Keratinocyte (primary cell): ENCODE results near the gene RTKN2. TPM values are rescaled to one million over a fixed set of nuclear protein-coding genes. Genes with fewer than 3 reads are reported as not detected.
"Not testable (repeated sequence)": the region's sequence is repeated elsewhere in the genome, so short reads cannot be mapped to it uniquely, and the experiment has no call there.

Experiments
- DNase-seq: peaks from one replicate; pipeline ENCODE4 v3.0.0-alpha.2; 2011; ENCODE audit warnings: low read depth, missing footprints, low spot score
- FAIRE-seq: peaks from 2 replicates; lab custom pipeline; 2011; peaks lifted over from hg19 to GRCh38; lab: Jason Lieb, UNC
- H2AFZ ChIP-seq: 2 replicates; pipeline ENCODE4 v1.6.0; 2012; ENCODE audit warnings: low read length, control low read depth, inconsistent platforms; ENCODE audit not compliant: control insufficient read depth
- H3K27ac ChIP-seq: 2 replicates; pipeline ENCODE4 v1.5.1; 2011; ENCODE audit warnings: low read length; ENCODE audit not compliant: control insufficient read depth, insufficient read depth
- H3K27me3 ChIP-seq: 3 replicates; pipeline ENCODE4 v1.6.0; 2011; ENCODE audit warnings: low read length; ENCODE audit not compliant: control insufficient read depth, insufficient read depth; ENCODE audit errors: extremely low read depth
- H3K36me3 ChIP-seq, 2 experiments: 2 replicates in 1 of 2; 3 replicates in 1 of 2; pipeline ENCODE4 v1.5.1; 2011; ENCODE audit warnings: low read length in 2 of 2, mild to moderate bottlenecking in 1 of 2; ENCODE audit not compliant: control insufficient read depth in 2 of 2, insufficient read depth in 2 of 2; ENCODE audit errors: extremely low read depth in 1 of 2
- H3K4me1 ChIP-seq: 3 replicates; pipeline ENCODE4 v1.5.1; 2011; ENCODE audit warnings: low read length; ENCODE audit not compliant: control insufficient read depth, insufficient read depth; ENCODE audit errors: extremely low read depth
- H3K4me2 ChIP-seq: 3 replicates; pipeline ENCODE4 v1.6.0; 2011; ENCODE audit warnings: low read depth, low read length; ENCODE audit not compliant: control insufficient read depth, insufficient read depth; ENCODE audit errors: extremely low read depth
- H3K4me3 ChIP-seq, 3 experiments: fragments of 200-600 bp in 1 of 3; sonication (generic) in 1 of 3; 2 replicates in 2 of 3; 3 replicates in 1 of 3; pipeline ENCODE4 v1.5.1; 2011 to 2016; ENCODE audit warnings: low read length in 3 of 3, mild to moderate bottlenecking in 3 of 3, control low read depth in 2 of 3, inconsistent platforms in 1 of 3, low read depth in 1 of 3, mixed read lengths in 1 of 3, mixed run types in 1 of 3, moderate library complexity in 1 of 3; ENCODE audit not compliant: control insufficient read depth in 2 of 3, insufficient read depth in 2 of 3; ENCODE audit errors: extremely low read depth in 1 of 3
- H3K79me2 ChIP-seq: 2 replicates; pipeline ENCODE4 v1.6.0; 2012; ENCODE audit warnings: low read length; ENCODE audit not compliant: control insufficient read depth, insufficient read depth
- H3K9ac ChIP-seq: 3 replicates; pipeline ENCODE4 v1.6.0; 2011; ENCODE audit warnings: low read length; ENCODE audit not compliant: control insufficient read depth, insufficient read depth; ENCODE audit errors: extremely low read depth
- H3K9me1 ChIP-seq: 3 replicates; pipeline ENCODE4 v1.6.0; 2011; ENCODE audit warnings: low read length; ENCODE audit not compliant: control insufficient read depth, insufficient read depth; ENCODE audit errors: extremely low read depth
- H3K9me3 ChIP-seq: 2 replicates; pipeline ENCODE4 v1.5.1; 2012; ENCODE audit warnings: low read depth, low read length; ENCODE audit not compliant: control insufficient read depth
- H4K20me1 ChIP-seq: 3 replicates; pipeline ENCODE4 v1.6.0; 2011; ENCODE audit warnings: low read length; ENCODE audit not compliant: control insufficient read depth, insufficient read depth; ENCODE audit errors: extremely low read depth
- EZH2 ChIP-seq: IDR thresholded peaks from one replicate; pipeline ENCODE4 v1.6.1; 2012; ENCODE audit warnings: inconsistent platforms, mild to moderate bottlenecking, low read length, moderate library complexity
- dilution Hi-C: fragments of 300-500 bp; cut with MboI; formaldehyde crosslinking; loops from one replicate; pipeline ENCODE4 v1.7.0; 2020; ENCODE audit warnings: low sequenced_read_pairs; ENCODE audit not compliant: extremely low pct_ligation_motif_present
- polyA plus RNA-seq, 5 experiments: library from polyadenylated mRNA; depleted of rRNA in 3 of 5; stranded (reverse) in 3 of 5; stranded (forward) in 1 of 5; unstranded in 1 of 5; fragments of >200 nt; gene quantifications; 1 replicate in 1 of 5; 2 replicates in 3 of 5; 3 replicates in 1 of 5; pipeline versions ENCODE4 v1.2.1 to v1.2.3, GENCODE V29; 2011 to 2012; ENCODE audit warnings: missing spikeins in 2 of 5, low read depth in 1 of 5, low replicate concordance in 1 of 5
- TF ChIP-seq, protein P1 (sequence below), 3 experiments: IDR thresholded peaks in 1 of 3; conservative IDR thresholded peaks in 1 of 3; optimal IDR thresholded peaks in 1 of 3; 2 replicates in 2 of 3; 3 replicates in 1 of 3; pipeline versions ENCODE3 to v1.5.1; 2011; ENCODE audit warnings: low read length in 3 of 3, mild to moderate bottlenecking in 3 of 3, moderate library complexity in 2 of 3, control low read depth in 1 of 3, inconsistent platforms in 1 of 3; ENCODE audit not compliant: insufficient read depth in 2 of 3; ENCODE audit errors: extremely low read depth in 1 of 3

Gene RTKN2
- polyA plus RNA-seq, 1 donor (not counting 4 experiments of a cell fraction or from before 2014, with no cell fraction given), result 3.2 TPM

DNA sequence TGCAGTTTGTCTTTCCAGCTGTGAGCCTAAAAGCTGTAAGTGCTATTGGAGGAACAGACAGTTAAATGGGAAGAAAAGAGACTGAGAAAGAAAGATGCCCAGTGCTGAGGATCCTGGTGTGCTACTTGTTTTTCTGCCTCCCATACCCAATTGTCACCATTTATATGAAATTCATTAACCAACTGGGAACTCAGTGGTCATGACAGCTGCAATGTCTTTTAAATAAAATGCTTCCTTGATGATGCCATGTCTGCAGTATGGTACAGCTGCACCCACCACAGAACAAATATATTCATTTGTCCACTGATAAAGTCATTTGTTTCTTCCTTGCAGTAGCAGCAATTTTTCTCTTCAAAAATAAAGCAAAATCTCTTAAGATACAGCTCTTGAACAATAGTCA lies 15.6 kb upstream of the RTKN2 start:
- H3K79me2 ChIP-seq, result no peaks in the 10 kb centered on the region
- H4K20me1 ChIP-seq, result no peaks in the 10 kb centered on the region
- H3K36me3 ChIP-seq, result no peaks in the 10 kb centered on the region
- DNase-seq, result no peak
- no peaks in the 10 kb centered on the region for H3K9me1 ChIP-seq
- TF ChIP-seq EZH2, result no peak
- TF ChIP-seq, protein P1, sequence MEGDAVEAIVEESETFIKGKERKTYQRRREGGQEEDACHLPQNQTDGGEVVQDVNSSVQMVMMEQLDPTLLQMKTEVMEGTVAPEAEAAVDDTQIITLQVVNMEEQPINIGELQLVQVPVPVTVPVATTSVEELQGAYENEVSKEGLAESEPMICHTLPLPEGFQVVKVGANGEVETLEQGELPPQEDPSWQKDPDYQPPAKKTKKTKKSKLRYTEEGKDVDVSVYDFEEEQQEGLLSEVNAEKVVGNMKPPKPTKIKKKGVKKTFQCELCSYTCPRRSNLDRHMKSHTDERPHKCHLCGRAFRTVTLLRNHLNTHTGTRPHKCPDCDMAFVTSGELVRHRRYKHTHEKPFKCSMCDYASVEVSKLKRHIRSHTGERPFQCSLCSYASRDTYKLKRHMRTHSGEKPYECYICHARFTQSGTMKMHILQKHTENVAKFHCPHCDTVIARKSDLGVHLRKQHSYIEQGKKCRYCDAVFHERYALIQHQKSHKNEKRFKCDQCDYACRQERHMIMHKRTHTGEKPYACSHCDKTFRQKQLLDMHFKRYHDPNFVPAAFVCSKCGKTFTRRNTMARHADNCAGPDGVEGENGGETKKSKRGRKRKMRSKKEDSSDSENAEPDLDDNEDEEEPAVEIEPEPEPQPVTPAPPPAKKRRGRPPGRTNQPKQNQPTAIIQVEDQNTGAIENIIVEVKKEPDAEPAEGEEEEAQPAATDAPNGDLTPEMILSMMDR (optimal IDR thresholded peaks at IDR 0.05 in 1 of 3, IDR thresholded peaks at IDR 0.05 in 1 of 3, conservative IDR thresholded peaks at IDR 0.05 in 1 of 3; ENCODE audit: extremely low read depth in 1 of 3, insufficient read depth in 2 of 3, low read length in 3 of 3), result no peak
- no peaks in the 10 kb centered on the region for H3K4me1 ChIP-seq
- H3K4me2 ChIP-seq, result no peak overlapping the region
- H3K27me3 ChIP-seq, result no peaks in the 10 kb centered on the region
- no peak for FAIRE-seq
- no peak overlapping the region for H3K4me3 ChIP-seq
- H2AFZ ChIP-seq, result no peak overlapping the region
- no peak overlapping the region for H3K9ac ChIP-seq
- no peak overlapping the region for H3K27ac ChIP-seq
- dilution Hi-C loops, result no loop called here
- H3K9me3 ChIP-seq, result no peaks in the 10 kb centered on the region

DNA sequence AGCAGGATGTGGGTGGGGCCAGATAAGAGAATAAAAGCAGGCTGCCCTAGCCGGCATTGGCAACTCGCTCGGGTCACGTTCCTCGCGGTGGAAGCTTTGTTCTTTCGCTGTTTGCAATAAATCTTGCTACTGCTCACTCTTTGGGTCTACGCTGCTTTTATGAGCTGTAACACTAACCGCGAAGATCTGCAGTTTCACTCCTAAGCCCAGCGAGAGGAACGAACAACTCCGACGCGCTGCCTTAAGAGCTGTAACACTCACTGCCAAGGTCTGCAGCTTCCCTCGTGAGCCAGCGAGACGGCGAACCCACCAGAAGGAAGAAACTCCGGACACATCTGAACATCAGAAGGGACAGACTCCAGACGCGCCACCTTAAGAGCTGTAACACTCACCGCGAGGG lies 12.7 kb upstream of the RTKN2 start:
- not testable (repeated sequence) for H3K4me2 ChIP-seq, FAIRE-seq, H3K4me3 ChIP-seq

DNA sequence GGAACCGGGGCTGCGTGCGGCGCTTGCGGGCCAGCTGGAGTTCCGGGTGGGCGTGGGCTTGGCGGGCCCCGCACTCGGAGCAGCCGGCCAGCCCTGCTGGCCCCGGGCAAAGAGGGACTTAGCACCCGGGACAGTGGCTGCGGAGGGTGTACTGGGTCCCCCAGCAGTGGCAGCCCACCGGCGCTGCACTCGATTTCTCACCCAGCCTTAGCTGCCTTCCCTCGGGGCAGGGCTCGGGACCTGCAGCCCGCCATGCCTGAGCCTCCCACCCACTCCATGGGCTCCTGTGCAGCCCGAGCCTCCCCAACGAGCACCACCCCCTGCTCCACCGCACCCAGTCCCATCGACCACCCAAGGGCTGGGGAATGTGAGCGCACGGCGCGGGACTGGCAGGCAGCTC lies 11.7 kb upstream of the RTKN2 start:
- FAIRE-seq, DNase-seq: not testable (repeated sequence)

More for the DNA sequence above, 12.7 kb upstream of the RTKN2 start:
- H3K4me1 ChIP-seq, DNase-seq, H3K79me2 ChIP-seq, H3K9ac ChIP-seq, H3K36me3 ChIP-seq, H2AFZ ChIP-seq, dilution Hi-C loops, H4K20me1 ChIP-seq, H3K9me1 ChIP-seq, H3K9me3 ChIP-seq, H3K27me3 ChIP-seq, H3K27ac ChIP-seq: not testable (repeated sequence)

More for the DNA sequence above, 11.7 kb upstream of the RTKN2 start:
- H3K4me3 ChIP-seq, H3K27ac ChIP-seq, dilution Hi-C loops, H3K9me3 ChIP-seq, H3K9me1 ChIP-seq, H3K27me3 ChIP-seq, H3K9ac ChIP-seq, H3K79me2 ChIP-seq, H4K20me1 ChIP-seq, H3K36me3 ChIP-seq, H2AFZ ChIP-seq, H3K4me2 ChIP-seq, H3K4me1 ChIP-seq: not testable (repeated sequence)
